Activated T-helper 1 cell treated with anti-CD3 and anti-CD28 coated beads, Interleukin-2, amount 50 U/mL, for 16 hours (primary cell): ENCODE data around the gene L1CAM.
A peak's percentile ranks its signal among the peaks of the same experiment; 100 is the strongest.
"Not testable (repeated sequence)": the region's sequence is repeated elsewhere in the genome, so short reads cannot be mapped to it uniquely, and the experiment has no call there.

Source experiments
- DNase-seq, 2 donors: peaks; one replicate each; pipeline ENCODE4 v3.0.0-alpha.2; 2020; ENCODE audit warnings: low read depth in 1 of 2, low spot score in 1 of 2

L1CAM gene

GRCh38 chrX:153831429-153832150, 54.4 kb downstream of the L1CAM start:
- no peak for DNase-seq

GRCh38 chrX:153830640-153831428, 55.1 kb downstream of the L1CAM start:
- no peak for DNase-seq

- no peak for DNase-seq
Observed at GRCh38 chrX:153829799-153830639, 56.0 kb downstream of the L1CAM start, which contains the start of gene PDZD4. PDZD4 (minus strand) TSS chrX:153830544; CDS start chrX:153830298, 246 bp downstream.

GRCh38 chrX:153829549-153829798, 56.5 kb downstream of the L1CAM start:
- DNase-seq = no peak

GRCh38 chrX:153828723-153829548, 57.0 kb downstream of the L1CAM start:
- no peak for DNase-seq

- no peak for DNase-seq
Observed at GRCh38 chrX:153828308-153828707, 57.7 kb downstream of the L1CAM start.

- DNase-seq = no peak
Observed at GRCh38 chrX:153827903-153828302, 58.1 kb downstream of the L1CAM start.

GRCh38 chrX:153827016-153827415, 59.0 kb downstream of the L1CAM start:
- DNase-seq = no peak

- DNase-seq = no peak
Observed at GRCh38 chrX:153825042-153825441, 60.9 kb downstream of the L1CAM start.

GRCh38 chrX:153824348-153824747, 61.6 kb downstream of the L1CAM start:
- no peak for DNase-seq

- no peak for DNase-seq
Observed at GRCh38 chrX:153821066-153821465, 64.9 kb downstream of the L1CAM start.

- no peak for DNase-seq
Observed at GRCh38 chrX:153820601-153821000, 65.4 kb downstream of the L1CAM start.

- DNase-seq = no peak
Observed at GRCh38 chrX:153819384-153820040, 66.5 kb downstream of the L1CAM start.

GRCh38 chrX:153818571-153819383, 67.2 kb downstream of the L1CAM start:
- peak in 1 of 2 donors; percentile 39 for DNase-seq

GRCh38 chrX:153818064-153818463, 67.9 kb downstream of the L1CAM start:
- not testable (repeated sequence) for DNase-seq

- DNase-seq = no peak
Observed at GRCh38 chrX:153816831-153817690, 68.9 kb downstream of the L1CAM start.

- no peak for DNase-seq
Observed at GRCh38 chrX:153814591-153815315, 71.2 kb downstream of the L1CAM start.

- DNase-seq = no peak
Observed at GRCh38 chrX:153813161-153813560, 72.8 kb downstream of the L1CAM start.
